Memory B cell (primary cell): ENCODE results near the gene GRAMD1B.

Source experiments
- ATAC-seq: fragments of 150-1000 bp; cut with Tn5 transposase; 2 replicates; pipeline ENCODE4 v1.10.0; 2021; ENCODE audit warnings: low read depth, mild to moderate bottlenecking, moderate library complexity
- DNase-seq, 2 donors: peaks; one replicate each; pipeline ENCODE4 v3.0.0; 2022; ENCODE audit warnings: low spot score in 2 of 2
- H3K27ac Mint-ChIP-seq: one replicate; pipeline ENCODE4 v1.8.0; 2022; ENCODE audit warnings: mild to moderate bottlenecking, moderate library complexity, mixed read lengths
- H3K27me3 Mint-ChIP-seq: one replicate; pipeline ENCODE4 v1.8.0; 2022; ENCODE audit warnings: mixed read lengths
- H3K36me3 Mint-ChIP-seq: one replicate; pipeline ENCODE4 v1.8.0; 2022; ENCODE audit warnings: mild to moderate bottlenecking, mixed read lengths
- H3K4me1 Mint-ChIP-seq: one replicate; pipeline ENCODE4 v1.8.0; 2022; ENCODE audit warnings: mixed read lengths
- H3K4me3 Mint-ChIP-seq: one replicate; pipeline ENCODE4 v1.8.0; 2022; ENCODE audit warnings: mild to moderate bottlenecking, moderate library complexity, mixed read lengths
- H3K9me3 Mint-ChIP-seq: one replicate; pipeline ENCODE4 v1.8.0; 2022; ENCODE audit warnings: mixed read lengths

GRAMD1B gene

DNA sequence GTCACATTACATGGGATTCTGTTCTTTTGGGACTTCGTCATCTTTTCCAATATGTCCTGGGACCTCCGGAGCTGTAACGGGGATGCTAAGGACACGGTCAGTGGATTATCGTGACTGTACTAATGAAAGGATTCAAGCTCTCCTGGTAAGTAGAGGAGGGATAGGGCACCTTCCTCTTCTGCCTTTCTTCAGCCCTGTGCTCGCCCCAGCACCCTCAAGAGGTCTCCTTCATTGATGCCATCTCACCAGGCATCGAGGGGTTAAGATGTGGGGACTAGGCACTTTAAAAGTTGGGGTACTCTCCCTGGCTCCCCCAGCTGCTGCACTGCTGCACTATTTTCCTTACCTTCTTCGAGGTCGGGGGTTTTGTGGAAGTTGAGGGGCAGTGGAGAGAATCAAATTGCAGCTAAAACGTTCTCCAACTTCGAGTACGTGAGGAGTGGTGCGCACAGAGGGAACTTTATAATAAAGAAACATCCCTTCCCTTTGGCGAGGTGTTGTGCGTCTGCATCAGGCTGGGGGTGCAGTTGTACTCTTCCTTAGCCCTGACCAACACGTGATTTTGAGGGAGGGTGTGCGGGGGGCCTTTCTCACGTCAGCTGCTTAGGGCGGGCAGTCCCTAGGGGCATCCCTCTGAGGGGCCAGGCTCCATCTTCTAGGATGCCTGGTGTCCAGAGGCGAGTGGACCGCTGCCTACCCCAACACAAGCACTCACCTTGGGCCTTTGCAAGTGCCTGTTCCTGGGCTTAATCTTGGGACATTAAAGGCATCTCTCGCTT lies 96.1 kb downstream of the GRAMD1B start:
- Mint-ChIP-seq H3K9me3 (peaks cover 3% of the 10 kb centered on the region), H3K27ac (no peak overlapping the region), H3K27me3 (peaks cover 2% of the 10 kb centered on the region), H3K36me3 (no peaks in the 10 kb centered on the region), H3K4me1 (no peaks in the 10 kb centered on the region), H3K4me3 (no peak overlapping the region)
- ATAC-seq (no peak), DNase-seq (no peak)

DNA sequence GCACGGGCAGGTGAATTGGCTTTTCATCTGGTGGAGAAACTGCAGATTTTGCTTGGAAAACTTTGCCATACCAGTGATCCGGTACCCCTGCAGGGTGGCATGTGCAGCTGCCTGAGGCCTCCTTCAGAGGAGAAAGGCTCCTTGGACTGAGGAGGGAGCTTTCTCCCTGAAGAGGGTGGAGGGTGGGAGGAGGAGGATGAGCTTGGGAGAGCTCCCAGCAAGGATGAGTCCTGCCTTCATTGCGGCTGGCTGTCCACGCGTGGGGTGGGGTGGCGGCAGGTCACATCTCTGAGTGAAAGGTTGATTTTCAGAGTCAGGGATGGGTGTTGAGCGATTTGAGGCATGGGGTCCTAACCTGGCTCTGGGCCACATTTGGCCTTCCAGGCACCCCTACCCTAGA lies 96.8 kb downstream of the GRAMD1B start:
- Mint-ChIP-seq H3K36me3 (no peaks in the 10 kb centered on the region), H3K27me3 (peaks cover 2% of the 10 kb centered on the region), H3K9me3 (no peaks in the 10 kb centered on the region), H3K4me1 (no peaks in the 10 kb centered on the region), H3K27ac (no peak overlapping the region), H3K4me3 (no peak overlapping the region)
- ATAC-seq, result no peak
- DNase-seq, result no peak

DNA sequence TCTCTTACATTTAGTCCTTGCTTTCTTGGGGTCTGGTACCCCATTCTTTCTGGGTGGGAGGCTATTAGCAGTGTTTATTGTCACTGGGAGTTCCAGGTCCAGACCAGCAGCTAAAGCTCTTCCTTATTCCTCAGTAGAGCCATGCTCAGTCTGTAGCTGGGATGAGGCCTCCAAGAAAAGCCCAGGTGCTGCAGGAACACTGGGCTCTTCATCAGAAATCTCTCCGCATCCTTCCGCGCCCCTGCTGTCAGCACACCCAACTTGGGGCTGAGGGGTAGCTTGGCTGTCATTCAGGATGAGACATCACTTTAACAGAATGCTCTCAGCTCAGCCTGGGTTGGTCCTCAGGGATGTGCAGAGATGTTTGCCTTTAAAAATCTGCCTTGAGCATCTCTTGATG lies 97.5 kb downstream of the GRAMD1B start:
- Mint-ChIP-seq H3K4me1 (no peaks in the 10 kb centered on the region), H3K27me3 (peaks cover 2% of the 10 kb centered on the region), H3K27ac (no peak overlapping the region), H3K4me3 (no peak overlapping the region), H3K9me3 (no peaks in the 10 kb centered on the region), H3K36me3 (no peaks in the 10 kb centered on the region)
- ATAC-seq, result no peak
- DNase-seq, result no peak

DNA sequence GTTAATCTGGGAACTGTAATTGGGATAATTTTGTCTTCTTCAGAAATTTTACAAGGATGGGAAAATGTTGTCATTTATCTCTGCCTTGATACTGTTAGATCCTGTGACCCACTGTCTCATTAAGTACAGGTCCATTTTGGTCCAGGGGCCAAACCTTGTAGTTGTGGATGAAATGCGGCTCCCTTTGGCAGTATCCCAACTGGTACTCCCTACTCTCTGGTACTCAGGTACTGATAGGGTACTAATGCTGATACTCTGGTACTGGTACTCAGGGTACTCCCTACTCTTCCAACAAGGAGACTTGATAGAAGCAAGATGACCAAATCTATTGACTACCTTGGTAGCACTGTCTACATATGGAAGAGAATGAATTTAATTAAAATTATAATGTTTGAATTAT lies 97.9 kb downstream of the GRAMD1B start:
- no peak overlapping the region for H3K27ac Mint-ChIP-seq
- H3K27me3 Mint-ChIP-seq, result peaks cover 2% of the 10 kb centered on the region
- no peak overlapping the region for H3K4me3 Mint-ChIP-seq
- ATAC-seq (no peak), DNase-seq (no peak)
- no peaks in the 10 kb centered on the region for H3K36me3 Mint-ChIP-seq
- H3K4me1 Mint-ChIP-seq, result no peaks in the 10 kb centered on the region
- no peaks in the 10 kb centered on the region for H3K9me3 Mint-ChIP-seq

DNA sequence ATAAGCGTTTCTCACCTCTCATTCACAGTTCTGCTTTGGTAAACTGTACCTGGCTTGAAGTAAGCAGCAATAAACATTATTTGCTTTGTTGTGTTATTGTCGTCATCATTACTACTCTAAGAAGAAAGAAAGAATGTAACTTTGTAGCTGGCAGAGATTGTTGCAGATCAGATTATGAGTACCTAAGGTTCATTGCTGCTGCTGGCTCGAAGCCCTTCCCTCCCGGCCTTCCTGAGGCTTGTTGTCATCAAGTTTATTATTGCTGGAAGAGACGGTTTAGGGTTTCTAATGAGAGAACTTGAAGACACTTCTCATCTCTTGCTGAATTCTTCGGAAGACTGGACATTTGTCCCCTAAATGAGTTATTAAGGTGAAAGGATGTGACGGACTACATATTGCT lies 101.3 kb downstream of the GRAMD1B start:
- Mint-ChIP-seq H3K4me3 (no peak overlapping the region), H3K36me3 (no peaks in the 10 kb centered on the region), H3K9me3 (no peaks in the 10 kb centered on the region), H3K27ac (no peak overlapping the region), H3K27me3 (no peaks in the 10 kb centered on the region), H3K4me1 (no peaks in the 10 kb centered on the region)
- no peak for ATAC-seq
- DNase-seq, result no peak

DNA sequence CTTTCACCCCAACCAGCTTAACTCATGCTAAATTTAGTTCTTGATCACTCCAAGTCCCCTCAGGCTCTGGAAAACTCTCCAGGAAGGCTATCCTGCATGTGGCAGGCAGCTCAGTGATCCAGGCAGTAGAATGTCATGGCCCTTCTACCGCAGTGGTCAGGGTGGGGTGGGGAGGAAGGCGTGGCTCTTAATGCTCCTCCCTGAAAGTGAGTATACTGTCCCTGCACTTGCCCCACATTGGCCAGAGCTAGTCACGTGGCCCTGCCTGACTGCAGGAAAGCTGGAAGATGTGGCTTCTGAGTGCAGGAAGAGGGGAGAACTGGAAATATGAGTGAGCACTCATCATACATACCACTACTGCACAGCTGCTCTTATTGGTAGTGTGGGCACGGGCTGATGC lies 102.1 kb downstream of the GRAMD1B start:
- H3K27me3 Mint-ChIP-seq, result no peaks in the 10 kb centered on the region
- no peaks in the 10 kb centered on the region for H3K9me3 Mint-ChIP-seq
- DNase-seq, result no peak
- H3K4me1 Mint-ChIP-seq, result no peaks in the 10 kb centered on the region
- H3K4me3 Mint-ChIP-seq, result no peak overlapping the region
- H3K36me3 Mint-ChIP-seq, result no peaks in the 10 kb centered on the region
- ATAC-seq, result no peak
- H3K27ac Mint-ChIP-seq, result no peak overlapping the region

DNA sequence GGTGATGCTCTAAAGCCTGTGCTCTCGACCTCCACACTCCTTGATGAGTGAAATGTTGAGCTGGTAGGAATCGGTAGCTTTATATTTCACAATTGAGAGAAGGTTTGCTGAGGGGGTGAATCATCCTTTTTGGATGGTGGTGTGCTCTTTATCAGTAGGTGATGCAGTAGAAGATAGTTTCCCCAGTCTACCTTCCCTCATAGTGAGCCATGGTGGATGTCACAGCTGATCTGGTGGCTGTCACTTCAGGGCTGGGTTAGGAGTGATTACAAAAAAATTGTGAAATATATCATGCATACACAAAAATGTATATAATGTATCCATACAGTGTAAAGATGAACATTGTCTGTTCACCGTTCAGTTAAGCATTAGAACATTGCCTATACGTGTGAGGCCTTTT lies 105.3 kb downstream of the GRAMD1B start:
- Mint-ChIP-seq H3K4me1 (no peaks in the 10 kb centered on the region), H3K4me3 (no peak overlapping the region), H3K36me3 (no peaks in the 10 kb centered on the region), H3K27me3 (no peaks in the 10 kb centered on the region), H3K9me3 (no peaks in the 10 kb centered on the region), H3K27ac (no peak overlapping the region)
- ATAC-seq (no peak), DNase-seq (no peak)

DNA sequence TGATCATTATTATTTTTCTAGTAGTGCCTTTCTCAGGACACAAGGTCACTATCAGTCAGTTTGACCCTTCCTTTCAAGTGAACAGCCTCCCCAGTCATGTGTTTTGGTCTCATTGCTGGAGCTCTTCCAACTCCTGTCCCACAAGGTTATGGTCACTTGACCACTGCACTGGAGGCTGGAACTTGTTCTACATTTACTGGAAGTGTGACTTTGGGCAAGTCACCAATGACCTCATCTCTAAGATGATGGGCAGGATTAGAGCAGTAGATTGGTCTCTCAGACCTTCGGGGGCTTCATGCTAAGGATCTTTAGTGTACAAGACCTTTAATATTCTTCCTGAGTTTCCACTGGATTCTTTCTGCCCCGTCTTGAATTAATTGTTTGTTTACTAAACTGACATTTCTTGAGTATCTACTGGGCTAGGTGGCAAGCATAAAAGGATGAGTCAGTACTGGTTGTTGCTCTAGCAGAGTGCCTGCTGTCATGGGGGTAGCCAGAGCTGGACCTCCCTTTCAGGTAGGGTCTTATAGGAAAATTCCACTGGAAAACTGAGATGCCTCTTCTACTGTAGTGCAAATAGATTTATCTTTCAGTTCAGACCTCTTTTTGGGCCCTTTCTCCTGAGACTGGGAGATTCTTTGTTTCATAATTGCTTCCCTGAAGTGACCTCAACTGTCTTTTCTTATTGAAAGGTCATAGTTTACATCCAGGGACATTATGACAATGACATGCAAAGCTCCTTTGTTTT lies 106.8 kb downstream of the GRAMD1B start:
- no peak for ATAC-seq
- no peaks in the 10 kb centered on the region for H3K36me3 Mint-ChIP-seq
- no peak overlapping the region for H3K27ac Mint-ChIP-seq
- no peaks in the 10 kb centered on the region for H3K9me3 Mint-ChIP-seq
- no peaks in the 10 kb centered on the region for H3K27me3 Mint-ChIP-seq
- H3K4me3 Mint-ChIP-seq, result no peak overlapping the region
- DNase-seq, result no peak
- H3K4me1 Mint-ChIP-seq, result no peaks in the 10 kb centered on the region

DNA sequence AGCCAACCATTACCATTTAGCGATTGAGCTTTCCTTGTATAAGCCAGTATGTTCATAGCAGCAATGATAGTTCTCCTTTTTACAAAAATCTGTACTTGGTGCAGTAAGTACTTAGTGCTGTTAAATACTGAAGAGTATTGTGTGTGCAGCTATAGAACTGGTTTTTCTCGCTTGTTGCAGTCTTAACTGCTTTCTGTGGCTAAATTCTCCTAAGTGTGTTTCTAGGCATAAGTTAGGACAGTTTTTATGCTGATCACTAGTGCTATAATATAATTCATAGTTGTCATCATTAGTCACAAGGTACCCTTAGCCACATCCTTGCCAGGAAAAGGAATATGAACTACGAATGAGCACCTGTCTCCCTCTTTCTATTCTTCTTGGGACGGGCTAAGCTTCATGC lies 107.7 kb downstream of the GRAMD1B start:
- H3K27me3 Mint-ChIP-seq, result no peaks in the 10 kb centered on the region
- no peak overlapping the region for H3K27ac Mint-ChIP-seq
- no peaks in the 10 kb centered on the region for H3K9me3 Mint-ChIP-seq
- no peaks in the 10 kb centered on the region for H3K4me1 Mint-ChIP-seq
- no peak for DNase-seq
- no peak for ATAC-seq
- no peak overlapping the region for H3K4me3 Mint-ChIP-seq
- no peaks in the 10 kb centered on the region for H3K36me3 Mint-ChIP-seq

DNA sequence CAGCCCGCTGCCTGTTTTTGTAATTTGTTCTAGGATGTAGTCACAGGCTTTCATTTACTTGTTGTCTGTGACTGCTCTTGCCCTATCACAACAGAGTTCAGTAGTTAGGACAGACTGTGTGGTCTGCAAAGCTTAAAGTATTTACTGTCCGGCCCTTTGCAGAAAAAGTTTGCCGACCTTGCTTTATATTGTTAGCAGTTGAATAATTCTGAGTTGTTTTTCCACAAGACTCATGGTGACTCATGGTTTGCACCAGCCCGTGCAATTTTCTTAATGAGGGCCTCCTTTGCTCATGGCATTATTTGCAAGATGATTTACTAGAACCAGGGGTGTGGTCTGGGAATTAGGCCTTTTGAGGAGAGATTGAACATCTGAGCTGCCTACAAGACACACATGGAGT lies 113.7 kb downstream of the GRAMD1B start:
- no peaks in the 10 kb centered on the region for H3K9me3 Mint-ChIP-seq
- H3K4me3 Mint-ChIP-seq, result no peak overlapping the region
- no peaks in the 10 kb centered on the region for H3K27me3 Mint-ChIP-seq
- H3K4me1 Mint-ChIP-seq, result no peaks in the 10 kb centered on the region
- ATAC-seq (no peak), DNase-seq (no peak)
- no peak overlapping the region for H3K27ac Mint-ChIP-seq
- no peaks in the 10 kb centered on the region for H3K36me3 Mint-ChIP-seq

DNA sequence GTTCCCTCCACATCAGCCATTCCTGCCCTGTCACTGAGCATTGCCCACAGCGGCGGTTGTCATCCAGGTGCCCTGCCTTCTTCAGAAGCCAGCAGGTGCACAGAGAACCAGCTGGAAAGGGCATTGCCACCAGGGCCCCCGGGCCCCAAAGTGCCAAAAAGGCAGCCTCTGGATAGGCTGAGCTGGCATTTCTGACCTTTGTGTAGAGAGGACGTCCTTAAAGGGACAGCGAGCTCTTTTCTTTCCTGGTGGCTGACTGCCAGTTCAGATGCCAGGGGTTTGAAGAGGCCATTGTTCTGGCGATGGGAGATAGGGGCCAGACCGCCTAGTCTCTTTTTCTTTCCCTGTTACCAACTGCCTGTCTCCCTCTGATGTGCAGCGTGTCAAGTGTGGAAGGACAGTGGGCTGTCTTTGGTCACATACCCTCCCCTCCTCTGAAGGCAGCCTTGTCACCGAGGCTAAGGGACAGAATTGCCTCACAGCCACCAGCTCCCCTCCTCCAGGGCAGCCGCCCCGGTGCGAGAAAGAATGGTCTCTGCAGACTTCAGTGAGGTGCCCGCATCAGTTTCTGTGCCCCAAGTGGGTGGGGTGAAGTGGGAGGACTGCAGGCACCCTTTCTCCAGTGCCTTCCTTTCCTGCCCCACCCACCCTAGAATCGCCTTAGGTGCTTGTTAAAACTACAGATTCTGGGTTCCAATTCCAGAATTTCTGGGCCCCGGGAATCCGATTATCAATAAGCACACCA lies 114.7 kb downstream of the GRAMD1B start:
- no peaks in the 10 kb centered on the region for H3K9me3 Mint-ChIP-seq
- ATAC-seq, result no peak
- no peak for DNase-seq
- H3K27ac Mint-ChIP-seq, result no peak overlapping the region
- no peaks in the 10 kb centered on the region for H3K4me1 Mint-ChIP-seq
- H3K4me3 Mint-ChIP-seq, result no peak overlapping the region
- H3K27me3 Mint-ChIP-seq, result no peaks in the 10 kb centered on the region
- H3K36me3 Mint-ChIP-seq, result no peaks in the 10 kb centered on the region

DNA sequence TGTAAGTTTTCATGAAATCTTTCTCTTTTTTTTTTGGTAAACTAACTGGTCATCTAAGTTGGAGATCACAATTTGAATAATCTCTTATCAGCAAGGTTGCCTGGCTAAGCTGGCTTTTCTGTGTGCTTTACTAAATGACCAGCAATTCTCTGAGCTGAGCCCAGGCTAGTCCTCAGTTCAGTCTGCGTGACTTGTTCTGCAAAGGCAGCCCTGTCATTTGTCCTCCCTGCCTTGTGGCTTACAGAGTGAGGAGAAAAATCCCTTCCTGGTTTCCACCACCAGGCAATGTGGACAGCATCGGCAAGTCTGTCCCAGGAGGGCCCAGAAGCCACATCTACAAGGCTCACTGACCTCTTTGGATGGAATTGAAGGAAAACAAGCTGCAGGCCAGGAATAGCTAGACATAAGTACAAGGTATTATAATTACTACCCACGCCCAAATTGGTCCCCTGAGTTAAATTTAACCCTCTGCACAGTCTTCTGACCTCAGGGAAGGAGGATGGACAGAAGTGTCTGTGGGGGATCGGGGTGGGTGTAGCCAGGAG lies 115.7 kb downstream of the GRAMD1B start:
- no peaks in the 10 kb centered on the region for H3K36me3 Mint-ChIP-seq
- H3K4me3 Mint-ChIP-seq, result no peak overlapping the region

DNA sequence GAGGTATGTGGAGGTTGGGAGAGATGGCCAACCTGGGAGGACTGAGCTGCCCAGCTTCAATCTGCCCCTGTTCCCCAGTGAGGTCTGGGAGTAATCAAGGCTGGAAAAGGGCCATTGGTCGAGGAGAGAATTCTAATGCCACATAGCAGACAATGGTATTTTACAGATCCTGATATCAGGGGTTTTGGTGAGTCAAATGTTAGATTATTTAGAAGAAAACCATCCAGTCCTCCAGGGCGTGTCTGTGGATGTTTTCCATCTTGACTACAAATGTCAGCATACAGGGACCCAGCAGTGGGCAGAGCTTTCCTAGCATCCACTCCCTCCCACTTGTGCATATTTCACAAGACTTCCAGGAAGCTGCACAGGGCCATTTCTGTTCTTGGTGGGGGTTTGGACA lies 116.4 kb downstream of the GRAMD1B start:
- no peaks in the 10 kb centered on the region for H3K4me1 Mint-ChIP-seq
- ATAC-seq (no peak), DNase-seq (no peak)
- no peaks in the 10 kb centered on the region for H3K27me3 Mint-ChIP-seq
- no peaks in the 10 kb centered on the region for H3K9me3 Mint-ChIP-seq
- H3K4me3 Mint-ChIP-seq, result no peak overlapping the region
- H3K27ac Mint-ChIP-seq, result no peak overlapping the region
- no peaks in the 10 kb centered on the region for H3K36me3 Mint-ChIP-seq

More for the DNA sequence above, 115.7 kb downstream of the GRAMD1B start:
- no peak for ATAC-seq
- no peaks in the 10 kb centered on the region for H3K4me1 Mint-ChIP-seq
- no peaks in the 10 kb centered on the region for H3K27me3 Mint-ChIP-seq
- no peaks in the 10 kb centered on the region for H3K9me3 Mint-ChIP-seq
- no peak overlapping the region for H3K27ac Mint-ChIP-seq
- no peak for DNase-seq

DNA sequence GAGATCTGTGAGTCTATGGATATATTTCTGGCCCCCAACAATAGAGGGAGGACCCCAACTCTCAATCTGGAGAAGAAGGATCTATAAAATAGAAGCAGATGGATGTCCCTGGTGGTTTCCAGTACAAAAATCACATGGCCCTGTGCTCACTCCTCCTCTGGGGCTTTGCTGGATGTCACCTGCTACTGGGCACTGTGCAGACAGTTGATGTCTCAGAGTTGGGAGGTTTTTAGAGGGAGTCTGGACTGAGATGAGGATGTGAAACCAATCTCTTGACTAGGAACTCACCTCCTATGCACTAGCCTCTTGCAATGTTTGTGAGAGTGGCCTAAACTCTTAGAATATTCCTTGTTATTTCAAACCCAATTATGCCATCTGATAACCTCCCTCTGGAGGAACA lies 117.1 kb downstream of the GRAMD1B start:
- Mint-ChIP-seq H3K4me1 (no peaks in the 10 kb centered on the region), H3K27ac (no peak overlapping the region), H3K4me3 (no peak overlapping the region), H3K9me3 (no peaks in the 10 kb centered on the region), H3K27me3 (no peaks in the 10 kb centered on the region), H3K36me3 (no peaks in the 10 kb centered on the region)
- DNase-seq (no peak), ATAC-seq (peak; percentile 59)
